A673 (cell line): Measurements from ENCODE around the gene PLEKHA6.
"Not testable (repeated sequence)": the region's sequence is repeated elsewhere in the genome, so short reads cannot be mapped to it uniquely, and the experiment has no call there.

Source experiments
- CTCF ChIP-seq: fragments of 300-800, 200-600 bp; sonication (generic); conservative IDR thresholded peaks from 2 replicates; pipeline ENCODE4 v1.5.1; 2017; ENCODE audit warnings: low read depth, mild to moderate bottlenecking, antibody characterized with exemption, low read length, moderate library complexity, mixed read lengths
- EZH2 ChIP-seq: fragments of 200-600 bp; sonication (generic); IDR thresholded peaks from 2 replicates; pipeline ENCODE4 v1.6.1; 2017; ENCODE audit warnings: borderline replicate concordance, low read depth, mild to moderate bottlenecking, mixed read lengths, antibody characterized with exemption, low read length; ENCODE audit not compliant: poor library complexity, severe bottlenecking

- not testable (repeated sequence) for TF ChIP-seq CTCF, EZH2
Observed at GRCh38 chr1:204327870-204328269, 31.9 kb downstream of the PLEKHA6 start.
